ENCODE results near the gene DCPS.
"Not testable (repeated sequence)": the region's sequence is repeated elsewhere in the genome, so short reads cannot be mapped to it uniquely, and the experiment has no call there.

The DCPS gene

DNA sequence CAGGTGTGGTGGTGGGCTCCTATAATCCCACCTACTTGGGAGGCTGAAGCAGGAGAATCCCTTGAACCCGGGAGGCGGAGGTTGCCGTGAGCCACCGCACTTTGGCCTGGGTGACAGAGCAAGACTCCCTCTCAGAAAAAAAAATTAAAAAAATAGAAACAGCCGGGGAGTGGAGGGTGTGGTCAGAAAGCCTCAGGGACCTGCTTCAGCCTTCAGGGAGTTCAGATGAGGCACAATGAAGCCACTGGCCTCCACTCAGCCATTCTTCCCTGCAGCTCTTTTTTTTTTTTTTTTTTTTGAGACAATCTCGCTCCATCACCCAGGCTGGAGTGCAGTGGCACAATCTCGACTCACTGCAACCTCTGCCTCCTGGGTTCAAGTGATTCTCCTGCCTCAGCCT, 43.1 kb downstream of the DCPS start:
- not testable (repeated sequence) for DNase-seq

DNA sequence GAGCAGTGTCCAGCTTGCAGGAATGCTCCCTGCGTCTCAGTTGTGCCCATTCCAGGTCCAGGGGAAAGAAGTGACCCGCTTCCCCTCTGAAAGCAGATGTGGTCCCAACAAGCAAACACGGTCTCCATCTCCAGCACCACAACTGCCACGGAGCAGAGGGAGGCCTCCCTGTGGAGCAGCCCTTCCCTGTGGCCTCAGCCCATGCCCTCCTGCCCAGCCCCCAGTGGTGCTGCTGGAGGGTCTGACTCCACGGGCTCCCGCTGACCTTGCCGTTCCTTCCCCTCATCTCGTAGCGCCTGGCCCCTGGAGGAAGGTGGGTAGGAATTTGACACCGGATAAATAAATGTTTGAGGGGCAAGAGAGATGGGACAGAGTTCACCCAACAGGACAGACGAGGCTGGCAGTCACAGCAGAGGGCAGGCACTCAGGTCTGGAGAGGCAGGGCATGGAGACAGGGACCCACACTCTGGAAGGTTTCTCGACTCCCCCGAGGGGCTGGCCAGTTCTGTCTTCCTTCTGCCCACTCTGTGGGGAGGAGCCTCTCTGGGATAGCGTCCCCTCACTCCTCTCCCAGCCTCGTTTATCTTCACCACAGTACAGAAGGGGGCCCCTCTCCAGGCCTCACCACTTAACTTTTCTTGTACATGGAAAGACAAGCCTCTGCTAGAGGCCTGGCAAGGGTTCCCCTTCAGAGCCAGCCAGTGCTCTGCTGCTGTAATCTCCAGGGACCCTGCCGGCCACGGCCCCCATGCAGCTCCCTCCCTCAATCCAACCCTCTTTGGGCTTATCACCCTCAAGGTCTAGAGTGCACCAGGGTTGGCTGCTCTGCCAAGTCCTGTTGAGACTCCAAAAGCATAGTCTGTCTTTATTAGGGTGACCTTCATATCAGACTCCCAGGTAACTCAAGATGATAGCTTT, 44.1 kb downstream of the DCPS start:
- no peak for DNase-seq

DNA sequence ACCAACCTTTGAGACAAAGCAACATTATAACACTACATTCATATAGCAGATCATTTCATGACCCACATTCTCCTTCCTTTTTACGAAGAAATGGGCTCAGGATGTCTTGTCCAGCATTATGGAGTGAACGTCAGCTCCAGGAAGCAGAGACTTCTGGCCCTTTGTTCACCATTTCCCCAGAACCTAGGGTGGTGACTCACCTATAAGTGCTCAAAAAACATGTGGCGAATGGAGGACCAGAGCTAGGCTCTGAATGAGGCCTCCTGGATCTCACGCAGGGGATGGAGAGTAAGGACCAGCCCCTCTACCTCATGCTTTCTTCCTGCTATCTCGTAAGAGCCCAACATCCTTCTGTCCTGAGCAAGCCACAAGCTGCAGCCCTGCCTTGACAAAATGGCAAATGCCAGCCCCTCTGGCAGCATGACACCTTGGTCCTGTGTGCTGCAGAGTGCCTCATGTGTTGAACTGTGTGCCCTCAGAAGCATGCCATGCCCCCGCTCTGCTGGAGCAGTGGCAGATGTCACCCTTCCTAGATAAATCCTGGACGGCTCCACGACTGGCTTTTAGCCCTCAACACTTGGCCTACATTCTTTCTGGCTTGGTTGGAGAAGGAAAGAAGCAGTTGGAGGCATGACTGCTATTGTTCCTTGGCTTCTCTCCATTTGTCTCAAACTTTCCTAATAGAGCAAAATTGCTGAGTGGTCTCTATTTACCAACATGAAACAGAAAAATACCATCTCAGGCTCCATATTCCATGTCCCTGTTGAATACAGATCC, 45.1 kb downstream of the DCPS start:
- DNase-seq = no peak

DNA sequence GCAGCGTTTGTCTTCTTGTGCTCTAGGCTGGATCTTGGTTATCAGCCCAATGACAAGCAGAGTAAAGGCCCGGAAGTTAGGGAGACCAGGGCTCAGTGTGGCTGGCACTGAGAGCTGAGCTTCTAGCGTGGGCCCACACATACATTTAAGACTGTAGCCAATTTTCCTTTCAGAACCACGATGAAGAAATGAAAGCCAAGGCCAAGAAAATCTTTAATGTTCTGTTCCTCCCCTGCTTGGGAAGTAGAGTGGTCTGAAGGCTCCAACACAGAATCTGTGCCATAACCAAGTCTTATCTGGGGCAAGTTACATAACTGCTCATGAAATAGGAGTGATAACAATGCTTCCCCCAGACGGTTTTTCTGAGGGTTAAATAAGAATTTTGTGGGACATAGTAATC, 47.0 kb downstream of the DCPS start:
- DNase-seq = no peak

DNA sequence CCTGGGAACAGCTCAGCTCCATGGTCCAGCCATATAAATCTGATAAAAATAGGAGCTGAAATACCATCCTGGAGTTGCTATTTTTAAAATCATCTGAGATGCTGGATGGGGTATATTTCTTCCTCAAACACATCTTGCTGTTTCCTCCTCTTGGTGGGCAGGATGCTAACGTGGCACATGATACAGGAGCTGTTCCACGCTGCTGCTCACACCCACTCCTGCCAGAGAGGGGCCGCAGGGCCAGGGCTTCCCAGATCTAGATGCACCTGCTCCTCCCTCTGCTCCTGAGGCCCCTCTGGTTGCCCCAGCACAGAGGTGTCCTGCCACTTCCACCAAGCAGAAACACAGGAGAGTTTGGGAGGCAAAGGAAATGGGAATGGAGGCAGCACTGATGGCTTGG, 48.3 kb downstream of the DCPS start:
- no peak for DNase-seq

DNA sequence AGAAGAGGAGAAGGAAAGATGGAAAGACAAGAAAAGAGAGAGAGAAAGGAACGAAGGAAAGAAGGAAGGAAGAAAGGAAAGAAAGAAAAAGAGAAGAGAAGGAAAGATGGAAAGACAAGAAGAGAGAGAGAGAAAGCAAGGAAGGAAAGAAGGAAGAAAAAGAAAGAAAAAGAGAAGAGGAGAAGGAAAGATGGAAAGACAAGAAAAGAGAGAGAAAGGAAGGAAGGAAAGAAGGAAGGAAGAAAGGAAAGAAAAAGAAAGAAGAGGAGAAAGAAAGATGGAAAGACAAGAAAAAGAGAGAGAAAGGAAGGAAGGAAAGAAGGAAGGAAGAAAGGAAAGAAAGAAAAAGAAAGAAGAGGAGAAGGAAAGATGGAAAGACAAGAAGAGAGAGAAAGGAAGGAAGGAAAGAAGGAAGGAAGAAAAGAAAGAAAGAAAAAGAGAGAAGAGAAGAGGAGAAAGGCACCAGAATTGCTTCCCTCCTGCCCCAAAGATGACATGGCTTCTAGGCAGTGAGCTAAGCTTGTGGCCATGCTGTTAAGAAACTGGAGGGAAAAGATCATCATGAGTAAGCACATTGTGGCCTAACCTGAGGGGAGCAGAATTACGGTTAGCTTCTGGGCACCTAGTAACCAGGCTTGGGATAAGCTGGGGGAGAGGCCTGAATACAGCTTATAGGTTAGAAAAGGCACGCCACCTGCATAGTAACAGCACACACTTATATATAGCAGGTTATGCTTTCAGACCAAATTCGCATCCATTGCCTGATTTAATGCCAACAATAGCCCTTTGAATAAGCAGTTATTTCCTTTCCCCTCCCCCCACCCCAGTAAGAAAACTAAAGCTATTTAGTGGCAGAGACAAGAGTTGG, 49.3 kb downstream of the DCPS start:
- no peak for DNase-seq

DNA sequence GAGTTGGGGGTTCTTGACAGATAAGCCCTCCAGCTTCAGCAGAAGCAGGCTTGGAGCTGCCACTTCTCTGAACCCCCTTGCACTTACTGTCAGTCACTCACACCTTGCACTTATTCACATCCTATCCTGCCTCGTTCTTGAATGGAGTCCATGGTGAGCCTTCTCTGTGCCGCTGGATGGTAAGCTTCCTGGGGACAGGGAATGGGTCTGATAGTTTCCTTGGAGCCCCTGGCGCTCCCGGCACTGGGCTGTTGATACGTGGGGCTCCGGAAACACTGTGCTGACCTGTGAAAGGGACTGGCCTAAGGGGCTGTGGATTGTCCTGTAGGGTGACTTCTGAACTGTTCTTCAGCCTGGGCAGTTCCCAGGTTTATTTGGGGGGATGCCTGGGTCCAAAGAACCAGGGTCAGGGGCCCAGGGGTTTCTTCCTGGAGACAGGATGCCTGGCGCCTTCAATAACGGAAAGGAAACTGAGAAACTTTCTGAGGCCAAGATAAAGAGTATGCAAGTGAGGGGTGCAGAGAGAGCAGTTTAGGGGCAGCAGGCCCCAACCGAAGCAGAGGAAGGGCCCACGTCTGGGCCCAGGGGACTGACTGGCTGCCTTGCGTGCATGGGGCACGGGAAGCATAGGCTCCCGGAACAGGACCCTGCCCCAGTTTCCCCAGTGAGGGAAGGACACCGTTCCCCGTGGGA, 50.9 kb downstream of the DCPS start:
- no peak for DNase-seq

DNA sequence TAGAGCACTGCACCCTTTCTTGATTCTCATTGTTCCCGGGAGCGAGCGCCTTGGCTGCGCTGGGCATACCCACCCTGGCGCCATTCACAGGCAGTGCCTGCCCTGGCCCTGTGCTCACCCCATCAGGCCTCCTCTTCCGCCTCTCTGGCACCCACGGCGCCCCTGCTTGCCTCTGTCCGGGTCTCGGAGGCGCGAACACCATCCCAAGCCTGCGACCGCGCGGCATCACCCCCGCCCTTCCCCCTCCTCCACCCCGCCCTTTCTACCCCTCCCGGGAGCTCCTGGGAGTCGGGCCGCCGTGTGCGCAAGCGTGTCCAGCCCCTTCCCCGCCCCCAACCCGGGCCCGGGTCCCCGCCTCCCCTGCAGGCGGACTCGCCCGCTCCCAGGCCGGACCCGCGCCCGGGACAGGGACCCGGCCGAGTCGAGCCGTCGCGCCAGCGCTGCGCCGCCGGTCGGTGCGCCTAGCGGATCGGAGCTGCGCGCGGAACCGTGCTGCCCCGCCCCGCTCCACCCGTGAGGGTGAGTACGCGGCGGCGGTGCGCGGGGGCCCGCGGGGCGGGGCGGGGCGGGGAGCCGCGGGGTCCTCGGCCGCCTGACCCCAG, 51.6 kb downstream of the DCPS start, which contains the start of gene ST3GAL4:
TSS of gene ST3GAL4 (plus strand) at position 363 of the 602 bp plus-strand sequence. CDS start 50,470 bp downstream, outside the sequence.
- DNase-seq = peak; percentile 71

DNA sequence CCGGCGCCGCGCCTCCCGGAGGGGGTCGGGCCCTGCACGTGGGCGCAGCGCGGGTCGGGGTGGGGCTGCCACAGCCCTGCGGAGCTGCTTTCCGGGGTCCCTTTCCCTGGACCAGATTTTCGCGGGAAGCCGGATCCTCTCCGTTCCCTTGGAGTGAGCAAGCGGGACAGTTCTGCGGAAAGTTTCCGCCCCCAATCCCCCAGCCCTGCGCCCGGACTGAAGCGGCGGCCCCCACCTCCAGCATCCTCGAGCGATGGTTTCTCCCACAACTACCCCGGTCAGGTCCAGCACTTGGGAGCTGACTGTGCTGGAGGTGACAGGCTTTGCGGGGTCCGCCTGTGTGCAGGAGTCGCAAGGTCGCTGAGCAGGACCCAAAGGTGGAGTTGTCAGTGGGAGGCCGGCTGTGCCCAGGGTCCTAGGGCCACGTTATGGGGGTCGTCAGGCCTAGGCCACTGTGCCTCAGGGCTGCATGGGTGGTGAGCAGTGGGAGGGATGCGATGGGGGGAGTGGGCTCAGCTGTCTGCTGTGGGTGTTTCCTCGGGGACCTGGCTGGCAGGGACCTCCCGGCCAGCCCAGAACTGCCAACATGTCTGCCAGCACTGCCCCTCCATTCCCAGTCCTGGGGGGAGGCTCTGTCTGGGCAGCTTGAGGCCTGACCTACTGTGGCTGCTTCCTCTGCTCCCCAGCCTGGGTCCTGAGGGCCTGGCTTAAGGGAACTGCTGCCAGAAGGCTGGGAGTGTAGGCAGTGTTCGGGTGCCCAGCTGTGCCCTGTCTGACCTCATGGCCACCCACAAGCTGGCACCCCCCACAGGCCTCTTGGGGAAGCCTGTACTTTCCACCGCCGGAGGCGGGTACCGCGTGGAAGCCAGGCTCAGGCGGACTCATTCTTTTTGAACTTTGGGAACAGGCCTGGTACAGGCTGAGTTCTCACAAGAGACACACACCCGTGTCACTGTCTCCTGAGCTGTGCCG, 52.4 kb downstream of the DCPS start:
- peak; percentile 23 for DNase-seq

DNA sequence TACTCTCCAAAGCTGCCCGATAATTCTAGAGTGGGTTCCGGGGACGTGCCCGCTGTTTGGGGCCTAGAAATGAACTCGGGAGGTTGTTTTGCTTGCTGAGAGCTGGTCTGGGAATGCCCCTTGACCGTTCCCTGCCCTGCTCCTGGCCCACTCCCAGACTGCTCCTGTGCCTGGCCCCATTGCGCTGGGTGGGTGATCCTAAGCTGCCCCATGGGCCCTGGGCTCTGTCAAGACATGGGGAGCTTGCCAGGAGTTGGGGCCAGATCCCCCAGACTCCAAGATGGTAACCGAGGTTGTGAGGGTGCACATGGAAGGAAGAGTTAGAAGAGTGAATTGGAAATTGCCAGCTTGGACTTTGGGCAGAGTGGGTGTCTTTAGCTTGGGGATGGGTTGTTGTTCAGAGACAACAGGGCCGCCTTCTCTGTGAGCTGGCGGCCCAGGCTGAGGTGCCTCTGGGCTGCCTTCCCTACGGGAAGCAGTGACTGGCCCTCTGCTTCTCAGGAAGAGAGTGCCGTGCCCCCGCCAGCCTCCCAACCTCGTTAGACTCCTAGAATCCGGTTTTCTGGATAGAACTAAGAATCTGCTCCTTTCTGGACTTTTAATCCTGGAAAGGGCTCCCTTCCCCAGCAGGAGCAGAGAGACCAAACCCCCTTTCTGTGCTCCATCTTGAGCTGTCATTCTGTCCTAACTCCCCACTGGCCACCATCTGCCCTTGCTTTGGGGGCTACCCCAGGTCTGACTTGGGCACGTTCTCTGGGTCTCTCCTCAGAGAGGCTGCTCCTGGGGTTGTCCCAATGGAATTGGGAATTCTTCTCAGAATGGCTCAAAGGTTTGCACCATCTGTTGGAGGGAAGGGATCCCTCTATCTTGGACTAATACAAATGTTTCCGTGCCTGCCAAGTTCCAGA, 53.4 kb downstream of the DCPS start:
- DNase-seq = no peak

DNA sequence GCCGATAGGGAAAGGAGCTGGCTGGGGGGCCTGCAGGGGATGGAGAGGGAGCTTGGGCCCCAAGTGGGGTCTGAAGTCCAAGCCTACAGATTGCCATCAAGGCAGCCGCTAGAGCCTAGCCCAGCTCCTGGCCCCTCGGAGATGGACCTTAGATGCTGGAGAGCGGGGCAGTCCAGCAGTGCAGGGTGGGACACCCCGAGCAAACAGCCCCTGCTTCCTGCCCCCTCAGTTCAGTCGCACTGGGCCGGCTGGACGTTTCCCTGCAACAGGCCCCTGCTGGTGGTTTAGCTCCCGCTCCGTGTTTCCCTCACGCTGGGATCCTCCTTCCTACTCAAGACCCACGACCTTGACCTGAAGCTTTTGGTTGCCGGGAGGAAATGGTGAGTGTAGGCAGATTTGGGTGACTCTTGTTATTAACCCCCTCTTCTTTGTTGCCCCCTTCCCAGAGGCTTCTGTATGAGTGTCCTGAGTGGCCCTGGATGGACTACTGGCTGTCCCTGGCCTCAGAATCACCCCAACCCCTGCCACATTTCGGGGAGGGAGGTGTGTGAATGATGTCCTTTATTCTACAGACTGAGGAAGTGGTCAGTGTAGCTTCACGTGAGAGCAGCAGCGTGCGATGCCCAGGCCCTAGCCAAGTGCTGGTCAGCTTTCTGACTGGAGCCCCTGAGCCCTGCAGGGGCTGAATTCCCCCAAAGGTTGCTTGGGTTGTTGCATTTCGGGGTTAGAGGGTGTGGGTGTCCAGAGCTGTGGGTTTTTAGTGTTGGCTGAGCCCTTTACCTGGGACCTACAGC, 54.3 kb downstream of the DCPS start:
- DNase-seq = no peak

DNA sequence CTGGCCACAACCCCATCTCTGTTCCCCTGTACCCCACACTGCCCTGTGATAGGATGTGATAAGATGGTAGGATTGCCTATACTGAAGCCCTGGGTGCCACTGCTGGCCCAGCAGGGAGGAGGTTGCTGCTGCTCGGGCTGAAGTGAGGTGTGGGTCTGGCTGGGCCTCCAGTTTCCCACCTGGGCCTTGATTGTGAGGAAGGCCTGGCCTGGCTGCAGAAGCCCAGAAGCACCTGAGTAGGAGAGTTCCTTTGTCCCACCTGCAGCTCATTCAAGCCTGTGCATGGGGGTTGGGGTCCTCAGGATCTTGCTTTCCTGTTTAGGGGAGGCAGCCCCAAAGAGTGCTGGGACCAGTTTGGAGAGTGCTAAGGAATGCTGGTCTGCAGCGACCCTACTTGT, 54.9 kb downstream of the DCPS start:
- no peak for DNase-seq

DNA sequence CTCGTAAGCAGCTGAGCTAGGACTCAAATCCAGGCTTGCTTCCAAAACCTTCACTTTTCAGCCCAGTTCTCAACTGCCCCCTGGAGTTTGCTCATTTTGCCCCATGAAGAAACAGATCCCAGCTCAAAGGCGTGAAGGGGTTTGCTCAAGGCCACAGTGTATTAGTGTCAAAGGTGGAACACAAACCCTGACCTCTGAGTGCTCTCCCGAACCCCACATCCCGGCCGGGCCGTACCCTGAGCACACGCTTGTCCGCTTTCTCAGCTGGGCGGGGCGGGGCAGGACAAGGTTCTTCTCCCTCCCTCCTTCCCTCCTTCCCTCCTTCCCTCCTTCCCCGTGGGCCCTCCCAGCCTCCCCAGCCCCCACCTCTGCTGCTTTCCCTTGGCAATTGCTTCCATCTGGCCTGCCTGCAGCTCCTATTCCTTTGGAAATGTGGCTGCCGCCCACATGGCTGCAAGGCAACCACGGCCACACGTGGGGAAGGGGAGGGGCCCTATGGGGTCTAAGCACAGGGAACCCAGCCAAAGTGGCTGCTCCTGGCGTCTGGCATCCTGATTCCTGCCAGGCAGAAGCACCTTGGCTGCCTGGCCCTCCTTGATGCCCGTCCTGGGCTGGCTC, 55.7 kb downstream of the DCPS start:
- DNase-seq = no peak

DNA sequence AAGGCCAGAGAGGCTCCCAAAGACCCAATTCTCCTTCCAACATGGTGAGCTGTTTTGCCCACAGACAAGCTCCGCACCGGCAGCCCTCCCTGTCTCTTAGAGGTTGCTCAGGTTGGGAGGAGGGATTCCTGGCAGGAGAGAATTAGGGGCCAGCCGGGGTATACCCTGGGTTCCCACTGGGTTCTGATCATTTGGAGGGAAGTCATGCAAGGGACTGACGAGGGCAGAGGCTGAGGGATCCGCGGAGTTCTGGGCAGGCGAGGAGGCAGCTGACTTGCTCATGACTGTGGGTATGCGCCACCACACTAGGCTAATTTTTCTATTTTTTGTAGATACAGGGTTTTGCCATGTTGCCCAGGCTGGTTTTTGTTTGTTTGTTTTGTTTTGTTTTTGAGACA, 56.2 kb downstream of the DCPS start:
- DNase-seq = no peak

DNA sequence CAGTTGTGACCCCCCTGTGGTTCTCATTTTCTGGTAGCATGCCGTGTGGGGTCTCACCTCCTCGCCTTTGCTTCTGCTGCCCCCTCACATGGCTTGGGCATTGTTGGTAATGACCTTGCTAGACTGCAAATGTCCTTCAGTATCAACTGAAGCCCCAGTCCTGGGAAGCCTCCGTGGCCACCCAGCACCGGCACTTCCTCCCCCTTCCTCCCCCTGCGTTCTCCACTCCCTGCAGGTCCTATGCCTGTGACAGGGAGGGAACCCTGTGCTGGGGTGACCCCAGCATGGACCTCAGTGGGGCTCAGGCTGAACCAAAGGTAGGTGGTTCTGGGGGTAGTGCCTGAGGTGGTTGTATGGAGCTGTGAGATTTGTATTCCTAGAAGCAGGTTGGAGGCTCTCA, 57.5 kb downstream of the DCPS start:
- no peak for DNase-seq

DNA sequence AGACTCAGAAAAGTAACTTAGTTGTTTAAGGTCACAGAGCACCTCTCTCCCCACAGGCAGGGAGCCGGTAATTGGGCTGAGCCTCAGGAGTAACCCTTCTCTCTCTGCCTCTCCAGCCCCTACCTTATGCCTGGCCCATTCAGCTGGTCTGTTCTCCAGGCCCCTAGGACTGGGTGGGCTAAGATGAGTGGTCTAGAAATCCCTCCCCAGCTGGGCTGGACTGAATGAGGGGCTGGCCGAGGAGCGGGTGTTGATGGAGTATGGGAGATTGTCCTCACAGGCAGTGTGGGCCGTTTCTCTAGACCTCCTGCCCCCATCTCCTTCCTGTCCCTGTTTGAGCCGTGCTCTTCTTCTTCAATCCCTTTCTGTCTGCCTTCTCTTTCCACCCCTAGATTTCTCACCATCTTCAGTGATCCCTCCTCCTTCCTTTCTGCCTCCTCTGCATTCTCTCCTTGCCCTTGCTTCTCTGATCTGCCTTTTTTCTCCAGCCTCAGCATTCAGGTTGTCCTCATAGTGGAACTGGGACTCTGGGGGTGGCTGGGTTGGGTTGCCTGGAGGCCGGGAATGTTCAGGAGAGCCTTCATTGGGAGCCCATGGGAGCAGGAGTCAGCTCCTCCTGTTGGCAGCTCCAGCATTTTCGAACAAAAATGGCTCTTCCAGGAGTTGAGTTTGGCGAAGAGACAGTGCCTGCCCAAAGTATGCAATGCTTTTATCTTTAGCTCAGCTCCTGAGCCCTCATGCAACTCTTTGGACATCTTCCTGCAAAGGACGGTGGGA, 59.2 kb downstream of the DCPS start:
- DNase-seq = no peak

DNA sequence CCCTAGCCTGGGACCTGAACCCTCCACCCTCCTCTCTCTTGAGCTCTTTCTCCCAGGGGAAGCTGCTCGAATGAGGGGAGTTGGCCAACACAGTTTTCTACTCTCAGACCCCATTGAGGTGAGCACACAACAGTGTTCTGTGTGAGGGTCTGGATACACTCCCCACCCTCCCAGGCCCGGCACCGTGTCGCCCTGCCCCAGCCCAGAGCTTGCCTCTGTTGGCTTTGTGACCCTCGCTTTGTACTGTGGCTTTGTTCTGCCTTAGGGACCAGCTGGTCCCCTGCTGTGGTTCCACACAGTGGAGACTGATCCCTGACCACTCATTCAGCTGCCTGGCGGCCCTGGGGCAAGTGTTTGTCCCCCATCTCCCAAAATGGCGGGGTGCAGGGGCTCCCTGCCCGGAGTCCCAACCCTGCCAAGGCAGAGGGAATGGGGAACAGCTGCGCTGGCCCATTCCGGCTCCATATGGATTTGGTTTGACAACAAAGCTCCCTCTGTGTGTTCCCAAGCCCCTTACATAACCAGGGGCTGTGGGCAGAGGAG, 59.9 kb downstream of the DCPS start:
- no peak for DNase-seq
